Osteoblast (primary cell): ENCODE measurements around the gene OVCA2. TPM values are rescaled to one million over a fixed set of nuclear protein-coding genes. Genes with fewer than 3 reads are reported as not detected.

Experiments used
- DNase-seq: peaks from one replicate; pipeline ENCODE4 v3.0.0; 2011; ENCODE audit warnings: low spot score, mixed read lengths; ENCODE audit not compliant: insufficient read length; ENCODE audit errors: missing footprints
- H2AFZ ChIP-seq: 2 replicates; pipeline ENCODE4 v1.6.0; 2011; ENCODE audit warnings: mild to moderate bottlenecking, low read length
- H3K27ac ChIP-seq: 2 replicates; pipeline ENCODE4 v1.5.1; 2011; ENCODE audit warnings: mild to moderate bottlenecking, low read depth, low read length, moderate library complexity
- H3K27me3 ChIP-seq: 2 replicates; pipeline ENCODE4 v1.6.0; 2012; ENCODE audit warnings: mild to moderate bottlenecking, control low read depth, inconsistent platforms, low read length, moderate library complexity; ENCODE audit not compliant: insufficient read depth
- H3K36me3 ChIP-seq: 2 replicates; pipeline ENCODE4 v1.5.1; 2011; ENCODE audit warnings: mild to moderate bottlenecking, low read length, control low read depth, moderate library complexity; ENCODE audit not compliant: insufficient read depth
- H3K4me1 ChIP-seq: 2 replicates; pipeline ENCODE4 v1.5.1; 2011; ENCODE audit warnings: mild to moderate bottlenecking, low read length, control low read depth, moderate library complexity; ENCODE audit not compliant: insufficient read depth
- H3K4me2 ChIP-seq: 2 replicates; pipeline ENCODE4 v1.6.0; 2011; ENCODE audit warnings: mild to moderate bottlenecking, low read length; ENCODE audit not compliant: insufficient read depth
- H3K4me3 ChIP-seq: fragments of 200-600 bp; sonication (generic); 3 replicates; pipeline ENCODE4 v1.5.1; 2012; ENCODE audit warnings: mild to moderate bottlenecking, low read length, inconsistent platforms; ENCODE audit not compliant: insufficient read depth
- H3K79me2 ChIP-seq: 2 replicates; pipeline ENCODE4 v1.6.0; 2012; ENCODE audit warnings: mild to moderate bottlenecking, low read length, control low read depth, inconsistent platforms; ENCODE audit not compliant: insufficient read depth
- H3K9me3 ChIP-seq: 2 replicates; pipeline ENCODE4 v1.5.1; 2011; ENCODE audit warnings: low read depth, low read length, control low read depth
- H4K20me1 ChIP-seq: 2 replicates; pipeline ENCODE4 v1.6.0; 2012; ENCODE audit warnings: mild to moderate bottlenecking, low read length, control low read depth; ENCODE audit not compliant: insufficient read depth
- total RNA-seq: library from RNA; depleted of rRNA; stranded (reverse); fragments of >200 nt; gene quantifications from 2 replicates; pipeline ENCODE4 v1.2.3, GENCODE V29; 2012
- TF ChIP-seq, protein P1 (sequence below): IDR thresholded peaks from 2 replicates; pipeline ENCODE4 v1.5.1; 2011; ENCODE audit warnings: mild to moderate bottlenecking, low read depth, low read length, moderate library complexity; ENCODE audit errors: extremely low read depth

OVCA2 gene
- total RNA-seq, 1 donor: 59.0 TPM

DNA sequence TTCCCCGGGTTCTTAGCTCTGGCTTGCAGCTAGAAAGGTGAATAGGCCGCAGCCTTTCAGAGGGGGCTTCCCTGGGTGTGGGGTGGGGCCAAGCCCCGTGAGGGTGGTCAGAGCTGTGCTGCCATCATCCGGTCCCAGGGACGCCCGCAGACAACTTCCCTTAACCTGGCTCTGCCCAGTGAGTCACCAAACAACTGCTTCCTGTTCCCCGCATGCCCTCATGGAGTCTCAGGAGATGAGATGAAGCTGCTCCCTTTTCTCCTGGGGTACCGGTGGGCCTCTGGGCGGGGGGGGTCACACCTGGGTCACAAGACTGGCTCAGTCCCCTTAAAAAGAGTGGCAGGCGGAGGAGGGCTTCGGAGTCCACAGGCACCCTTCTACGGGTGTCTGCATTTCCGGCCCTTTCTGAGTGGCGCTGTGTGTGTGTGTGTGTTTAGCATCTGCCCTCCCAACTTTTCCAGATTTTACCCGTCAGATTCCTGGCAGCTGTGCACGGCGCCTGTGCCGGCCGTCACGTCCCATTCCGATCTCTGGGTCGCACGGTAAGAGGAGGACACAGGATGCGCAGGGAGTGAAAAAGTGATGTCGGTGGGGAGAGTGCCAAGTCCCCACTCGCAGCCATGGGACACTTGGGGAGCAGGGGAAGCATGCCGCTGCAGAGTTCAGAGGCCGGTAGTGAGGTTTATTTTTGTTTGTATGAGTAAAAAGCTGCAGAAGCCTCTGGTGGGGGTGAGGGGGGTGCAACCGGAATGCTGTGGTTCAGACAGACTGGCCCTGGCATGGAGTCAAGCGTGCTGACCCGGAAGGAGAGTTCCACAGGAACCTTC is 29.8 kb downstream of the OVCA2 start:
- Histone ChIP-seq H3K79me2 (no peaks in the 10 kb centered on the region), H3K9me3 (no peaks in the 10 kb centered on the region), H3K4me2 (peak overlapping the region; percentile 16), H3K27me3 (no peaks in the 10 kb centered on the region), H3K4me1 (peaks cover 44% of the 10 kb centered on the region), H4K20me1 (no peaks in the 10 kb centered on the region), H3K4me3 (no peak overlapping the region), H2AFZ (no peak overlapping the region), H3K36me3 (peaks cover 20% of the 10 kb centered on the region), H3K27ac (peak overlapping the region; percentile 81)
- DNase-seq: peak; percentile 90
- TF ChIP-seq, protein P1, sequence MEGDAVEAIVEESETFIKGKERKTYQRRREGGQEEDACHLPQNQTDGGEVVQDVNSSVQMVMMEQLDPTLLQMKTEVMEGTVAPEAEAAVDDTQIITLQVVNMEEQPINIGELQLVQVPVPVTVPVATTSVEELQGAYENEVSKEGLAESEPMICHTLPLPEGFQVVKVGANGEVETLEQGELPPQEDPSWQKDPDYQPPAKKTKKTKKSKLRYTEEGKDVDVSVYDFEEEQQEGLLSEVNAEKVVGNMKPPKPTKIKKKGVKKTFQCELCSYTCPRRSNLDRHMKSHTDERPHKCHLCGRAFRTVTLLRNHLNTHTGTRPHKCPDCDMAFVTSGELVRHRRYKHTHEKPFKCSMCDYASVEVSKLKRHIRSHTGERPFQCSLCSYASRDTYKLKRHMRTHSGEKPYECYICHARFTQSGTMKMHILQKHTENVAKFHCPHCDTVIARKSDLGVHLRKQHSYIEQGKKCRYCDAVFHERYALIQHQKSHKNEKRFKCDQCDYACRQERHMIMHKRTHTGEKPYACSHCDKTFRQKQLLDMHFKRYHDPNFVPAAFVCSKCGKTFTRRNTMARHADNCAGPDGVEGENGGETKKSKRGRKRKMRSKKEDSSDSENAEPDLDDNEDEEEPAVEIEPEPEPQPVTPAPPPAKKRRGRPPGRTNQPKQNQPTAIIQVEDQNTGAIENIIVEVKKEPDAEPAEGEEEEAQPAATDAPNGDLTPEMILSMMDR: no peak

DNA sequence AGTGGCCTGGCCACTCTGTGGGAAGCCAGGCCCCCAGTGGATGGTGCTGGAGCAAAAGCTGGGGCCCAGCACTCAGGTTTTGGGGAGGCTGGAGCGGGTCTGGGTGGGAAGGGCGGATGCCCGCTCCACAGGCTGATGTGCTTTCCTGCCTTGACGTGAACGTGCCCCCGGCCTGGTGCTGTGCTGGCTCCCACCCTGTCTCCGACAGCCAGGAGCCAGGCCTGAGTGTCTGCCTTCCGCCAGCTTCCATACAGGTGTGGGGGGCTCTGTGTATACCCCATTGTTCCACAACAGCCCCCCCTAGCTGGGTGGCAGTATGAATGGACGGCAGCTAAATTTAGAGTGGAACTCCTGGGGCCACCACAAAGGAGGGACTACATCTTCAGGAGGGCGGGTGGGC is 33.1 kb downstream of the OVCA2 start:
- Histone ChIP-seq H3K27ac (no peak overlapping the region), H3K4me3 (no peak overlapping the region), H2AFZ (no peak overlapping the region), H3K9me3 (no peaks in the 10 kb centered on the region), H4K20me1 (no peaks in the 10 kb centered on the region), H3K79me2 (no peaks in the 10 kb centered on the region), H3K36me3 (peaks cover 45% of the 10 kb centered on the region), H3K4me1 (peaks cover 19% of the 10 kb centered on the region), H3K27me3 (no peaks in the 10 kb centered on the region), H3K4me2 (no peak overlapping the region)
- TF ChIP-seq, protein P1: no peak
- DNase-seq: no peak

DNA sequence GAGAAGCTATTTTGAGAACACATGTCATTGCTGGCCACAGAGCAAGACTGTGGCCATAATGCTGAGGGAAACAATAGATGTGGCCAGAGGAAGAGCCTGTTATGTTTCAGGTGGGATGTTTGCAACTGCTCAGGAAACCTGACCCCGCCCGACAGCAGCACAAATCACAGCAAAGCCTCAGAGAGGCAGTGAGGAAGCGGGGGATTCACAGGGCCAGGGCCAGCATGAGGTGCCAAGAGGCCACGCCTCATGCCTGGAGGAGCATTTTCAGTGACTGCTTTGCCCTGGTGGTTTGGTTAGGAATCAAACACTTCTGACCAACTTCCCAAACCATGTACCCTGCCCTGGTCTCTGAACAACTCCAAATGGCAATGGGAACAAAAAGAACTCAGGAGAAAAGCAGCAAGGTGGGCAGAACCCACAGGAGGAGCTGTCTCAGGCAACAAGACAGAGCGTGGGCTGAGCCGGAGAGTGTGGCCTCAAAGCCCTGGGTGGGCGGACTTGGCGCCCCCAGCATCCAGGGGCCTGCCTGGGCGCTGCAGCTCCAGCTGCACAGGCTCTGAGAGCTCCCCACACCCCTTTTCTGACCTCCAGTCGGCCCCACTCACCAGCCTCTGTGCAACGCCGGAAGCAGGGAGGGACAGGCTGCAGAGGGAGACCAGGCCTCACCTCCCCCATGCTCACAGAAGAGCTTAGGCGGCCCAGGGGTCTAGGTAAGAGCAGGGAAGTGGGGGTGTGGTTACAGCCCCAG is 33.7 kb downstream of the OVCA2 start:
- Histone ChIP-seq H3K36me3 (peaks cover 49% of the 10 kb centered on the region), H2AFZ (no peak overlapping the region), H4K20me1 (no peaks in the 10 kb centered on the region), H3K27me3 (no peaks in the 10 kb centered on the region), H3K4me2 (no peak overlapping the region), H3K4me1 (peaks cover 17% of the 10 kb centered on the region), H3K79me2 (no peaks in the 10 kb centered on the region), H3K27ac (peak overlapping the region; percentile 23), H3K9me3 (no peaks in the 10 kb centered on the region), H3K4me3 (no peak overlapping the region)
- TF ChIP-seq, protein P1: no peak
- peak; percentile 81 for DNase-seq
